Mesenchymal stem cell (in vitro differentiated cells and primary cell): ENCODE measurements around the gene RELB.

Experiments used
- DNase-seq: peaks from one replicate; pipeline ENCODE4 v3.0.0-alpha.2; 2013
- H2AFZ ChIP-seq: one replicate; pipeline ENCODE4 v1.6.1; 2013; ENCODE audit warnings: low read depth, mild to moderate bottlenecking, control low read depth, inconsistent platforms, low read length, moderate library complexity
- H2AK5ac ChIP-seq: 2 replicates; pipeline ENCODE4 v1.6.1; 2013; ENCODE audit warnings: low read length, moderate library complexity, mild to moderate bottlenecking, inconsistent platforms; ENCODE audit not compliant: severe bottlenecking
- H2BK120ac ChIP-seq: one replicate; pipeline ENCODE4 v1.6.1; 2013; ENCODE audit warnings: low read depth, mild to moderate bottlenecking, inconsistent platforms, low read length, moderate library complexity
- H2BK12ac ChIP-seq, 2 experiments: one replicate each; pipeline ENCODE4 v1.6.1; 2013; ENCODE audit warnings: inconsistent platforms in 2 of 2, low read length in 2 of 2, mild to moderate bottlenecking in 2 of 2, moderate library complexity in 2 of 2, control low read depth in 1 of 2
- H2BK15ac ChIP-seq: one replicate; pipeline ENCODE4 v1.6.1; 2013; ENCODE audit warnings: mild to moderate bottlenecking, low read depth, inconsistent platforms; ENCODE audit not compliant: poor library complexity, severe bottlenecking
- H2BK5ac ChIP-seq: 2 replicates; pipeline ENCODE4 v1.6.1; 2013; ENCODE audit warnings: low read depth, mild to moderate bottlenecking, low read length, control low read depth, inconsistent platforms; ENCODE audit not compliant: poor library complexity, severe bottlenecking
- H3K14ac ChIP-seq, 2 experiments: one replicate each; pipeline ENCODE4 v1.6.1; 2013; ENCODE audit warnings: inconsistent platforms in 2 of 2, low read length in 2 of 2, control low read depth in 1 of 2, mild to moderate bottlenecking in 1 of 2, moderate library complexity in 1 of 2
- H3K18ac ChIP-seq, 2 experiments: one replicate each; pipeline ENCODE4 v1.6.1; 2013; ENCODE audit warnings: inconsistent platforms in 2 of 2, low read length in 2 of 2, control low read depth in 1 of 2, low read depth in 1 of 2, mild to moderate bottlenecking in 1 of 2
- H3K23ac ChIP-seq, 2 experiments: one replicate each; pipeline ENCODE4 v1.6.1; 2013; ENCODE audit warnings: inconsistent platforms in 2 of 2, low read length in 2 of 2, mild to moderate bottlenecking in 2 of 2, moderate library complexity in 2 of 2, control low read depth in 1 of 2
- H3K27ac ChIP-seq: 2 replicates; pipeline ENCODE4 v1.5.1; 2013; ENCODE audit warnings: mild to moderate bottlenecking, moderate library complexity, low read length, control low read depth, inconsistent platforms; ENCODE audit not compliant: poor library complexity, severe bottlenecking
- H3K27me3 ChIP-seq, 2 experiments: 2 replicates each; pipeline versions ENCODE4 v1.6.1 to v1.7.0; 2013; ENCODE audit warnings: low read length in 2 of 2, mild to moderate bottlenecking in 2 of 2, moderate library complexity in 2 of 2, control low read depth in 1 of 2, inconsistent platforms in 1 of 2; ENCODE audit not compliant: control insufficient read depth in 1 of 2, insufficient read depth in 1 of 2
- H3K36me3 ChIP-seq, 2 experiments: 2 replicates each; pipeline versions ENCODE4 v1.6.1 to v1.7.0; 2013; ENCODE audit warnings: low read length in 2 of 2, control low read depth in 1 of 2, inconsistent platforms in 1 of 2, low read depth in 1 of 2, mild to moderate bottlenecking in 1 of 2; ENCODE audit not compliant: insufficient read depth in 2 of 2, control insufficient read depth in 1 of 2
- H3K4ac ChIP-seq, 2 experiments: one replicate each; pipeline ENCODE4 v1.6.1; 2013; ENCODE audit warnings: inconsistent platforms in 2 of 2, low read length in 2 of 2, mild to moderate bottlenecking in 2 of 2, moderate library complexity in 2 of 2, control low read depth in 1 of 2, low read depth in 1 of 2
- H3K4me1 ChIP-seq: 2 replicates; pipeline ENCODE4 v1.6.1; 2013; ENCODE audit warnings: low read depth, low read length, control low read depth; ENCODE audit not compliant: control insufficient read depth, insufficient read depth
- H3K4me2 ChIP-seq: 2 replicates; pipeline ENCODE4 v1.6.1; 2013; ENCODE audit warnings: low read length, mild to moderate bottlenecking, inconsistent platforms; ENCODE audit not compliant: poor library complexity, severe bottlenecking
- H3K4me3 ChIP-seq, 2 experiments: 2 replicates each; pipeline versions ENCODE4 v1.5.1 to v1.7.0; 2013; ENCODE audit warnings: low read length in 2 of 2, mild to moderate bottlenecking in 2 of 2, control low read depth in 1 of 2, low read depth in 1 of 2; ENCODE audit not compliant: insufficient read depth in 1 of 2
- H3K79me1 ChIP-seq: replicated peaks from 2 replicates; pipeline ENCODE4 v1.6.1; 2013; ENCODE audit warnings: mild to moderate bottlenecking, control low read depth, low read length, inconsistent platforms; ENCODE audit not compliant: poor library complexity, severe bottlenecking
- H3K9ac ChIP-seq: 2 replicates; pipeline ENCODE4 v1.7.0; 2013; ENCODE audit warnings: mild to moderate bottlenecking, low read length, moderate library complexity
- H3K9me3 ChIP-seq: 2 replicates; pipeline ENCODE4 v1.7.0; 2013; ENCODE audit warnings: mild to moderate bottlenecking, low read length; ENCODE audit not compliant: control insufficient read depth
- H4K8ac ChIP-seq: one replicate; pipeline ENCODE4 v1.6.1; 2013; ENCODE audit warnings: inconsistent platforms, mild to moderate bottlenecking, low read length, moderate library complexity
- H4K91ac ChIP-seq: one replicate; pipeline ENCODE4 v1.6.1; 2013; ENCODE audit warnings: mild to moderate bottlenecking, low read length, inconsistent platforms
- WGBS: methylation state at CpG from one replicate; pipeline ENCODE4 v1.1.7; 2013; ENCODE audit warnings: mixed read lengths; 5-methylcytosine and 5-hydroxymethylcytosine counted together

Gene RELB

GRCh38 chr19:44955505-44956439 lies 45.5 kb upstream of the RELB start:
- 7% methylated on average over 40 of the region's 40 CpGs for WGBS
- H3K4me1 ChIP-seq = peaks cover 19% of the 10 kb centered on the region
- H2AK5ac ChIP-seq = no peak overlapping the region

GRCh38 chr19:44957526-44957925 lies 43.7 kb upstream of the RELB start:
- DNase-seq = no peak
- Histone ChIP-seq H3K27ac (no peak overlapping the region), H3K9me3 (no peaks in the 10 kb centered on the region), H3K27me3 (no peaks in the 10 kb centered on the region), H3K18ac (no peak overlapping the region), H3K4me1 (peaks cover 18% of the 10 kb centered on the region), H3K23ac (no peak overlapping the region), H3K4me3 (peak overlapping the region in 1 of 2 experiments; percentile 97), H3K4me2 (no peak overlapping the region), H2AK5ac (no peak overlapping the region), H2AFZ (no peak overlapping the region), H3K4ac (no peak overlapping the region), H3K14ac (no peak overlapping the region), H2BK12ac (no peak overlapping the region), H3K36me3 (peaks cover 24 to 30% of the 10 kb centered on the region in 2 experiments), H2BK15ac (no peak overlapping the region), H2BK5ac (no peak overlapping the region), H2BK120ac (no peak overlapping the region), H4K91ac (no peak overlapping the region), H4K8ac (no peak overlapping the region), H3K79me1 (peaks cover 23% of the 10 kb centered on the region), H3K9ac (peak overlapping the region; percentile 94)
- over 99% methylated on average over 7 of the region's 7 CpGs for WGBS

More at GRCh38 chr19:44955505-44956439, 45.5 kb upstream of the RELB start:
- H3K4ac ChIP-seq = peak overlapping the region in 1 of 2 experiments; percentile 76
- H2AFZ ChIP-seq = peak overlapping the region; percentile 37
- no peak overlapping the region for H3K27ac ChIP-seq
- H3K9ac ChIP-seq = peak overlapping the region; percentile 94
- H3K14ac ChIP-seq = peak overlapping the region in 1 of 2 experiments; percentile 82
- H4K8ac ChIP-seq = peak overlapping the region; percentile 31
- H3K27me3 ChIP-seq = no peaks in the 10 kb centered on the region
- DNase-seq = peak; percentile 11
- H2BK5ac ChIP-seq = no peak overlapping the region
- no peak overlapping the region for H2BK120ac ChIP-seq
- H4K91ac ChIP-seq = peak overlapping the region; percentile 19
- no peak overlapping the region for H2BK12ac ChIP-seq
- H3K4me3 ChIP-seq = peak overlapping the region; percentile 92 to 97
- H3K18ac ChIP-seq = peak overlapping the region; percentile 68 to 81
- H3K36me3 ChIP-seq = peaks cover 9 to 17% of the 10 kb centered on the region in 2 experiments
- no peak overlapping the region for H2BK15ac ChIP-seq
- peaks cover 13% of the 10 kb centered on the region for H3K79me1 ChIP-seq
- peak overlapping the region; percentile 15 to 65 for H3K23ac ChIP-seq
- no peaks in the 10 kb centered on the region for H3K9me3 ChIP-seq
- H3K4me2 ChIP-seq = peak overlapping the region; percentile 20

GRCh38 chr19:44958090-44958489 lies 43.2 kb upstream of the RELB start:
- Histone ChIP-seq H2BK120ac (no peak overlapping the region), H2BK15ac (no peak overlapping the region), H2BK5ac (no peak overlapping the region), H2AFZ (no peak overlapping the region), H4K91ac (no peak overlapping the region), H3K9ac (peak overlapping the region; percentile 94), H3K36me3 (peaks cover 27 to 30% of the 10 kb centered on the region in 2 experiments), H3K4ac (no peak overlapping the region), H3K23ac (no peak overlapping the region), H3K14ac (no peak overlapping the region), H3K9me3 (no peaks in the 10 kb centered on the region), H2AK5ac (no peak overlapping the region), H3K4me3 (no peak overlapping the region), H3K4me1 (peaks cover 18% of the 10 kb centered on the region), H3K27me3 (no peaks in the 10 kb centered on the region), H3K18ac (no peak overlapping the region), H3K79me1 (peaks cover 24% of the 10 kb centered on the region), H2BK12ac (no peak overlapping the region), H3K27ac (no peak overlapping the region), H3K4me2 (no peak overlapping the region), H4K8ac (no peak overlapping the region)
- WGBS = 95% methylated on average over 9 of the region's 9 CpGs
- no peak for DNase-seq

- H3K4ac ChIP-seq = no peak overlapping the region
- H3K36me3 ChIP-seq = peaks cover 34 to 38% of the 10 kb centered on the region in 2 experiments
- no peaks in the 10 kb centered on the region for H3K9me3 ChIP-seq
- no peak overlapping the region for H3K4me2 ChIP-seq
- no peak overlapping the region for H3K4me3 ChIP-seq
- H3K27me3 ChIP-seq = no peaks in the 10 kb centered on the region
- no peak overlapping the region for H2BK15ac ChIP-seq
- H3K4me1 ChIP-seq = peaks cover 15% of the 10 kb centered on the region
- H2BK12ac ChIP-seq = no peak overlapping the region
- no peak overlapping the region for H3K27ac ChIP-seq
- no peak overlapping the region for H3K18ac ChIP-seq
- peaks cover 25% of the 10 kb centered on the region for H3K79me1 ChIP-seq
- H2AFZ ChIP-seq = no peak overlapping the region
- no peak overlapping the region for H4K91ac ChIP-seq
- H2BK120ac ChIP-seq = no peak overlapping the region
- DNase-seq = no peak
- no peak overlapping the region for H3K14ac ChIP-seq
- peak overlapping the region; percentile 36 for H3K9ac ChIP-seq
- no peak overlapping the region for H4K8ac ChIP-seq
- no peak overlapping the region for H2AK5ac ChIP-seq
- H2BK5ac ChIP-seq = no peak overlapping the region
- H3K23ac ChIP-seq = no peak overlapping the region
- WGBS = 76% methylated on average over 5 of the region's 5 CpGs
These were observed 41.6 kb upstream of the RELB start for GRCh38 chr19:44959691-44960090.
